ENCODE results near the gene TBRG4.

TBRG4 gene

GRCh38 chr7:45050198-45050597, 61.3 kb downstream of the TBRG4 start:
- DNase-seq = no peak
